OCI-LY3 (cell line): Measurements from ENCODE around the gene VPS13C.

Experiments used
- EZH2phosphoT487 ChIP-seq: fragments of 200-600 bp; shearing (Covaris generic); IDR thresholded peaks from 2 replicates; pipeline ENCODE4 v1.6.1; 2018; ENCODE audit warnings: antibody characterized with exemption, mixed run types, low read depth
- TF ChIP-seq, protein P1 (sequence below): fragments of 200-600, 300-600 bp; sonication (generic); IDR thresholded peaks from 2 replicates; pipeline ENCODE4 v1.5.1; 2014; ENCODE audit warnings: antibody characterized with exemption, low read length, low read depth

DNA sequence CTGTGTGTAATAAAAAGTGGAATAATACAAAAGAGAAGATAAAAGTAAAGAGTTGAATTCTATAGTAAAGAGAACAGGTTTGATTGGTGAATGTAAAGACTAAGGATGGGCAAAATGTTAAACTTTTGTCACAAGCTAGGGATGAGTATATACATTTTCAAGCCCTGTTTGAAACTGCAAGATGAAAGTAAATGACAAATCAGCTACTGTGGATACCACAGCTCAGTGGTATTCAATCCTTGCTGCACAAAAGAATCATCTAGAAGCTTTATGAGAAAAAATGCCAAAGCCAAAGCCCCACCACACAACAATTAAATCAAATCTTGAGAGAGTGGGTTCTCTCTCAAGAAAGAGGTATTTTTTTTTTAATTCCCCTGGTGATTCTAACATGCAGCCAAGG is 67.7 kb downstream of the VPS13C start:
- TF ChIP-seq, protein P1, sequence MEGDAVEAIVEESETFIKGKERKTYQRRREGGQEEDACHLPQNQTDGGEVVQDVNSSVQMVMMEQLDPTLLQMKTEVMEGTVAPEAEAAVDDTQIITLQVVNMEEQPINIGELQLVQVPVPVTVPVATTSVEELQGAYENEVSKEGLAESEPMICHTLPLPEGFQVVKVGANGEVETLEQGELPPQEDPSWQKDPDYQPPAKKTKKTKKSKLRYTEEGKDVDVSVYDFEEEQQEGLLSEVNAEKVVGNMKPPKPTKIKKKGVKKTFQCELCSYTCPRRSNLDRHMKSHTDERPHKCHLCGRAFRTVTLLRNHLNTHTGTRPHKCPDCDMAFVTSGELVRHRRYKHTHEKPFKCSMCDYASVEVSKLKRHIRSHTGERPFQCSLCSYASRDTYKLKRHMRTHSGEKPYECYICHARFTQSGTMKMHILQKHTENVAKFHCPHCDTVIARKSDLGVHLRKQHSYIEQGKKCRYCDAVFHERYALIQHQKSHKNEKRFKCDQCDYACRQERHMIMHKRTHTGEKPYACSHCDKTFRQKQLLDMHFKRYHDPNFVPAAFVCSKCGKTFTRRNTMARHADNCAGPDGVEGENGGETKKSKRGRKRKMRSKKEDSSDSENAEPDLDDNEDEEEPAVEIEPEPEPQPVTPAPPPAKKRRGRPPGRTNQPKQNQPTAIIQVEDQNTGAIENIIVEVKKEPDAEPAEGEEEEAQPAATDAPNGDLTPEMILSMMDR, result no peak
- TF ChIP-seq EZH2phosphoT487, result no peak
